GM12873 (cell line): ENCODE results near the gene NPC1L1.

Experiments
- CTCF ChIP-seq: IDR thresholded peaks from 2 replicates; pipeline ENCODE4 v1.5.1; 2012; ENCODE audit warnings: low read depth, mild to moderate bottlenecking, moderate library complexity, low read length, control low read depth; ENCODE audit not compliant: insufficient read depth; ENCODE audit errors: missing control alignments

NPC1L1 gene

GRCh38 chr7:44518761-44519160, 22.4 kb downstream of the NPC1L1 start:
- TF ChIP-seq CTCF: no peak

- no peak for TF ChIP-seq CTCF
Observed at GRCh38 chr7:44517175-44517574, 24.0 kb downstream of the NPC1L1 start.

GRCh38 chr7:44515590-44516268, 25.4 kb downstream of the NPC1L1 start:
- TF ChIP-seq CTCF: no peak

- TF ChIP-seq CTCF: no peak
Observed at GRCh38 chr7:44512736-44513135, 28.4 kb downstream of the NPC1L1 start.

- TF ChIP-seq CTCF: no peak
Observed at GRCh38 chr7:44511863-44512468, 29.2 kb downstream of the NPC1L1 start.

- TF ChIP-seq CTCF: no peak
Observed at GRCh38 chr7:44511236-44511635, 29.9 kb downstream of the NPC1L1 start.

- no peak for TF ChIP-seq CTCF
Observed at GRCh38 chr7:44508328-44509030, 32.7 kb downstream of the NPC1L1 start.
